B cell (primary cell): ENCODE data around the gene RABGAP1.

Experiments used
- EZH2 ChIP-seq: IDR thresholded peaks from 2 replicates; pipeline ENCODE4 v1.6.1; 2012; ENCODE audit warnings: borderline replicate concordance, low read depth, mild to moderate bottlenecking, moderate library complexity, low read length; ENCODE audit not compliant: insufficient read depth, poor library complexity, severe bottlenecking
- TF ChIP-seq, protein P1 (sequence below): fragments of 200-600 bp; IDR thresholded peaks from one replicate; pipeline ENCODE4 v1.8.0; 2022; ENCODE audit warnings: antibody characterized with exemption, mild to moderate bottlenecking

GRCh38 chr9:123044586-123044985 is 103.8 kb downstream of the RABGAP1 start:
- TF ChIP-seq, protein P1, sequence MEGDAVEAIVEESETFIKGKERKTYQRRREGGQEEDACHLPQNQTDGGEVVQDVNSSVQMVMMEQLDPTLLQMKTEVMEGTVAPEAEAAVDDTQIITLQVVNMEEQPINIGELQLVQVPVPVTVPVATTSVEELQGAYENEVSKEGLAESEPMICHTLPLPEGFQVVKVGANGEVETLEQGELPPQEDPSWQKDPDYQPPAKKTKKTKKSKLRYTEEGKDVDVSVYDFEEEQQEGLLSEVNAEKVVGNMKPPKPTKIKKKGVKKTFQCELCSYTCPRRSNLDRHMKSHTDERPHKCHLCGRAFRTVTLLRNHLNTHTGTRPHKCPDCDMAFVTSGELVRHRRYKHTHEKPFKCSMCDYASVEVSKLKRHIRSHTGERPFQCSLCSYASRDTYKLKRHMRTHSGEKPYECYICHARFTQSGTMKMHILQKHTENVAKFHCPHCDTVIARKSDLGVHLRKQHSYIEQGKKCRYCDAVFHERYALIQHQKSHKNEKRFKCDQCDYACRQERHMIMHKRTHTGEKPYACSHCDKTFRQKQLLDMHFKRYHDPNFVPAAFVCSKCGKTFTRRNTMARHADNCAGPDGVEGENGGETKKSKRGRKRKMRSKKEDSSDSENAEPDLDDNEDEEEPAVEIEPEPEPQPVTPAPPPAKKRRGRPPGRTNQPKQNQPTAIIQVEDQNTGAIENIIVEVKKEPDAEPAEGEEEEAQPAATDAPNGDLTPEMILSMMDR, result no peak
- TF ChIP-seq EZH2, result no peak
